Activated CD4-positive, alpha-beta T cell treated with anti-CD3 and anti-CD28 coated beads, Interleukin-2, amount 50 U/mL, for 48 hours (primary cell): ENCODE measurements around the gene NIBAN1.
A peak's percentile ranks its signal among the peaks of the same experiment; 100 is the strongest.

Experiments
- DNase-seq, 2 experiments: peaks; one replicate each; pipeline ENCODE4 v3.0.0-alpha.2; 2020

The NIBAN1 gene

GRCh38 chr1:184945678-184946412 lies 28.5 kb downstream of the NIBAN1 start:
- DNase-seq = no peak

GRCh38 chr1:184945029-184945428 lies 29.3 kb downstream of the NIBAN1 start:
- DNase-seq = no peak

GRCh38 chr1:184943998-184944397 lies 30.3 kb downstream of the NIBAN1 start:
- DNase-seq = no peak

GRCh38 chr1:184941735-184942134 lies 32.6 kb downstream of the NIBAN1 start:
- peak; percentile 12 to 19 for DNase-seq

- no peak for DNase-seq
These were observed 32.9 kb downstream of the NIBAN1 start for GRCh38 chr1:184941410-184941733.

- DNase-seq = no peak
These were observed 33.5 kb downstream of the NIBAN1 start for GRCh38 chr1:184940694-184941409.

GRCh38 chr1:184940226-184940625 lies 34.1 kb downstream of the NIBAN1 start:
- DNase-seq = no peak

GRCh38 chr1:184937729-184938128 lies 36.6 kb downstream of the NIBAN1 start:
- DNase-seq = no peak

- no peak for DNase-seq
These were observed 38.1 kb downstream of the NIBAN1 start for GRCh38 chr1:184935920-184936798.

GRCh38 chr1:184933944-184934343 lies 40.4 kb downstream of the NIBAN1 start:
- DNase-seq = no peak

- DNase-seq = no peak
These were observed 42.0 kb downstream of the NIBAN1 start for GRCh38 chr1:184932319-184932718.

GRCh38 chr1:184931566-184931965 lies 42.7 kb downstream of the NIBAN1 start:
- no peak for DNase-seq

GRCh38 chr1:184930645-184931044 lies 43.7 kb downstream of the NIBAN1 start:
- DNase-seq = no peak

GRCh38 chr1:184930232-184930631 lies 44.1 kb downstream of the NIBAN1 start:
- DNase-seq = no peak

- no peak for DNase-seq
These were observed 44.6 kb downstream of the NIBAN1 start for GRCh38 chr1:184929711-184930202.

GRCh38 chr1:184928394-184928793 lies 45.9 kb downstream of the NIBAN1 start:
- no peak for DNase-seq
